HG03571 (cell line): ENCODE measurements around the gene BRD9.

Experiments used
- ATAC-seq: cut with Tn5 transposase; IDR thresholded peaks from one replicate; pipeline ENCODE4 v1.9.1; 2021; ENCODE audit not compliant: unreplicated experiment

The BRD9 gene

DNA sequence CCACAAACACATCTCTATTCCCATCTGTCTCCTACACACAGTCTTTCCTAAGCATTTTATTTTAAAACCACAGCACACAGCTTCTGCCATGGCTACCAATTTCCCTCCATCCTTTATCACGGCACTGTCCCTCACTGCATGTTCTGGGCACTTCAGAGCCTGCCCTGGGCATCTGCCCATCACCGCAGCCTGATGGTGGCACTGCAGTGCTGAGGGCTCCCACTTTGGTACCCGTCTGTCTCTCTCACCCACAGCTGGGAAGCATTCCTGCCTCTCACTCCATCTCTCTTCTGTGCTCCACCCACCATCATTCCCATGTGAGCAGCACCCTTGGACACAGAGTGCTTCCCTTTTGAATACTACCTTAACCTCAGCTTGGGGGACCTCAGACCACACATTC lies 73.5 kb downstream of the BRD9 start:
- ATAC-seq = no peak

GRCh38 chr5:816176-816575 lies 76.4 kb downstream of the BRD9 start:
- no peak for ATAC-seq

DNA sequence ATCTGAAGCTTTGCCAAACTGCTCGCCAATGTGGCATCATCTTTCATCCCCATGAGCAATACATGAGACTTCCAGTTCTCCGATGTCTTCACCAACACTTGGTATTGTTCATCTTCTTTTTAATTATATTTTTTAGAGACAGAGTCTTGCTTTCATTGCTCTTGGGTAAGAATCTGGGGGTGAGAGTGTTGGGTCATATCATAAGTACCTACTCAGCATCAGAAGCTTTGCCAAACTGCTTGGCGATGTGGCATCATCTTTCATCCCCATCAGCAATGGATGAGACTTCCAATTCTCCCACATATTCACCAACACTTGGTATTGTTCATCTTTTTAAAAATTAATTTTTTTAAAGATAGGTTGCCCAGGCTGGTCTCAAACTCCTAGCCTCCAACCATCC lies 77.2 kb downstream of the BRD9 start:
- ATAC-seq = no peak
